Dedifferentiated amniotic fluid mesenchymal stem cell (primary cell): ENCODE measurements around the gene KLF16.

Source experiments
- DNase-seq: peaks from one replicate; pipeline ENCODE4 v3.0.0-alpha.2; 2016; ENCODE audit errors: extremely low spot score

The KLF16 gene

GRCh38 chr19:1807695-1808394 is 55.5 kb downstream of the KLF16 start:
- no peak for DNase-seq

GRCh38 chr19:1807030-1807694 is 56.2 kb downstream of the KLF16 start:
- no peak for DNase-seq

GRCh38 chr19:1806184-1807029 is 57.0 kb downstream of the KLF16 start:
- no peak for DNase-seq

- DNase-seq, result no peak
These were observed 57.8 kb downstream of the KLF16 start for GRCh38 chr19:1805401-1806183.

GRCh38 chr19:1804858-1805257 is 58.5 kb downstream of the KLF16 start:
- no peak for DNase-seq
